AG04450 (cell line): ENCODE measurements around the gene PLA2G2C. TPM values are rescaled to one million over a fixed set of nuclear protein-coding genes. Genes with fewer than 3 reads are reported as not detected.

Experiments used
- CTCF ChIA-PET: fragments of 300-600, 350-600 bp; formaldehyde crosslinking; extraction: SDS; loops from one replicate; lab custom pipeline; 2022; ENCODE audit warnings: antibody characterized with exemption, inconsistent platforms; lab: Charles Lee
- POLR2A ChIA-PET: fragments of 350-600 bp; formaldehyde crosslinking; extraction: SDS; loops from one replicate; lab custom pipeline; 2021; ENCODE audit warnings: antibody characterized with exemption, inconsistent platforms; lab: Yijun Ruan, JAX
- DNase-seq: peaks from one replicate; pipeline ENCODE4 v3.0.0-alpha.2; 2011; ENCODE audit warnings: low read depth, low spot score
- H3K27ac ChIP-seq: one replicate; pipeline ENCODE4 v1.5.1; 2012; ENCODE audit warnings: low read depth, low read length, control low read depth
- H3K27me3 ChIP-seq: one replicate; pipeline ENCODE4 v1.6.0; 2012; ENCODE audit warnings: low read length; ENCODE audit not compliant: control insufficient read depth, insufficient read depth
- H3K4me3 ChIP-seq: 2 replicates; pipeline ENCODE4 v1.5.1; 2011; ENCODE audit warnings: mild to moderate bottlenecking, low read depth, low read length, control low read depth
- H3K9me3 ChIP-seq: 2 replicates; pipeline ENCODE4 v1.5.1; 2012; ENCODE audit warnings: low read length; ENCODE audit not compliant: control insufficient read depth, insufficient read depth
- CTCF ChIP-seq: IDR thresholded peaks from 2 replicates; pipeline ENCODE4 v1.5.1; 2011; ENCODE audit warnings: low read depth, low read length, control low read depth, inconsistent platforms
- polyA plus RNA-seq: library from polyadenylated mRNA; depleted of rRNA; stranded (reverse); fragments of >200 nt; gene quantifications from 2 replicates; pipeline ENCODE4 v1.2.3, GENCODE V29; 2011

Gene PLA2G2C
- polyA plus RNA-seq, 1 experiment: not detected

GRCh38 chr1:20166051-20166450 is 20.3 kb downstream of the PLA2G2C start:
- peaks cover 32% of the 10 kb centered on the region for H3K27me3 ChIP-seq
- H3K27ac ChIP-seq: no peak overlapping the region
- ChIA-PET POLR2A (no interaction called here), CTCF (interaction anchor here (0.6 to 4.1 kb wide), 6 partner anchors 14 to 328 kb away, joined by 4 to 25 read pairs (median 7); no protein-coding TSS in a partner anchor)
- H3K4me3 ChIP-seq: no peak overlapping the region
- DNase-seq: no peak
- TF ChIP-seq CTCF: no peak
- H3K9me3 ChIP-seq: peaks cover 12% of the 10 kb centered on the region

GRCh38 chr1:20165522-20165951 is 20.8 kb downstream of the PLA2G2C start:
- Histone ChIP-seq H3K27me3 (peaks cover 32% of the 10 kb centered on the region), H3K9me3 (peaks cover 17% of the 10 kb centered on the region), H3K4me3 (no peak overlapping the region), H3K27ac (no peak overlapping the region)
- no peak for DNase-seq
- TF ChIP-seq CTCF: peak; percentile 40
- ChIA-PET CTCF (interaction anchor here (0.8 to 4.1 kb wide), 7 partner anchors 8 to 329 kb away, joined by 3 to 25 read pairs (median 5); no protein-coding TSS in a partner anchor), POLR2A (no interaction called here)

GRCh38 chr1:20164694-20165202 is 21.6 kb downstream of the PLA2G2C start:
- no peak overlapping the region for H3K27ac ChIP-seq
- DNase-seq: no peak
- ChIA-PET CTCF (interaction anchor here (0.8 to 4.1 kb wide), 8 partner anchors 9 to 329 kb away, joined by 3 to 25 read pairs (median 7); no protein-coding TSS in a partner anchor), POLR2A (no interaction called here)
- no peak overlapping the region for H3K4me3 ChIP-seq
- H3K27me3 ChIP-seq: peaks cover 31% of the 10 kb centered on the region
- peak; percentile 31 for TF ChIP-seq CTCF
- peaks cover 25% of the 10 kb centered on the region for H3K9me3 ChIP-seq

GRCh38 chr1:20160034-20160433 is 26.3 kb downstream of the PLA2G2C start:
- TF ChIP-seq CTCF: no peak
- no peak for DNase-seq
- Histone ChIP-seq H3K27ac (no peak overlapping the region), H3K27me3 (peaks cover 4% of the 10 kb centered on the region), H3K4me3 (no peak overlapping the region), H3K9me3 (peaks cover 37% of the 10 kb centered on the region)
- ChIA-PET POLR2A (no interaction called here), CTCF (no interaction called here)

GRCh38 chr1:20158358-20159070 is 27.8 kb downstream of the PLA2G2C start:
- DNase-seq: no peak
- CTCF ChIA-PET: no interaction called here

More at GRCh38 chr1:20158358-20159070, 27.8 kb downstream of the PLA2G2C start:
- Histone ChIP-seq H3K27me3 (peaks cover 3% of the 10 kb centered on the region), H3K4me3 (no peak overlapping the region), H3K9me3 (peaks cover 37% of the 10 kb centered on the region), H3K27ac (no peak overlapping the region)
- no peak for TF ChIP-seq CTCF
- POLR2A ChIA-PET: interaction anchor here (0.6 kb wide), 1 partner anchor 207 kb away, joined by 5 read pairs; no protein-coding TSS in a partner anchor
